GM23248 (cell line): ENCODE data around the gene DOK3. TPM values are rescaled to one million over a fixed set of nuclear protein-coding genes. Genes with fewer than 3 reads are reported as not detected.

ENCODE experiments used
- DNase-seq: peaks from one replicate; pipeline ENCODE4 v3.0.0-alpha.2; 2015
- H2AFZ ChIP-seq: fragments of 200-600 bp; sonication (generic); 2 replicates; pipeline ENCODE4 v1.6.1; 2016; ENCODE audit warnings: antibody characterized with exemption
- H3F3A ChIP-seq: fragments of 200-600 bp; sonication (generic); 2 replicates; pipeline ENCODE4 v1.6.1; 2016; ENCODE audit warnings: mild to moderate bottlenecking, antibody characterized with exemption, mixed run types; ENCODE audit not compliant: insufficient read depth
- H3K27ac ChIP-seq: fragments of 200-600 bp; sonication (generic); 2 replicates; pipeline ENCODE4 v1.5.1; 2016; ENCODE audit warnings: mild to moderate bottlenecking
- H3K27me3 ChIP-seq: fragments of 200-600 bp; sonication (generic); replicated peaks from 2 replicates; pipeline ENCODE4 v1.6.1; 2016; ENCODE audit warnings: mild to moderate bottlenecking; ENCODE audit not compliant: insufficient read depth
- H3K36me3 ChIP-seq: fragments of 200-600 bp; sonication (generic); 2 replicates; pipeline ENCODE4 v1.6.1; 2016; ENCODE audit warnings: low read depth, mild to moderate bottlenecking
- H3K4me1 ChIP-seq: fragments of 200-600 bp; sonication (generic); 2 replicates; pipeline ENCODE4 v1.6.1; 2016; ENCODE audit warnings: mild to moderate bottlenecking; ENCODE audit not compliant: insufficient read depth
- H3K4me2 ChIP-seq: fragments of 200-600 bp; sonication (generic); one replicate; pipeline ENCODE4 v1.6.1; 2016; ENCODE audit warnings: mild to moderate bottlenecking; ENCODE audit not compliant: unreplicated experiment
- H3K4me3 ChIP-seq: fragments of 200-600 bp; sonication (generic); 2 replicates; pipeline ENCODE4 v1.5.1; 2016; ENCODE audit warnings: mild to moderate bottlenecking
- H3K79me2 ChIP-seq: fragments of 200-600 bp; sonication (generic); 2 replicates; pipeline ENCODE4 v1.6.1; 2016; ENCODE audit warnings: mild to moderate bottlenecking; ENCODE audit not compliant: insufficient read depth
- H3K9ac ChIP-seq: fragments of 200-600 bp; sonication (generic); 2 replicates; pipeline ENCODE4 v1.6.1; 2016; ENCODE audit warnings: mild to moderate bottlenecking
- H3K9me2 ChIP-seq: fragments of 200-600 bp; sonication (generic); 2 replicates; pipeline ENCODE4 v1.6.1; 2016; ENCODE audit warnings: mixed run types, mild to moderate bottlenecking, moderate library complexity; ENCODE audit not compliant: insufficient read depth
- H3K9me3 ChIP-seq: fragments of 200-600 bp; sonication (generic); one replicate; pipeline ENCODE4 v1.6.1; 2017; ENCODE audit warnings: low read depth
- H4K20me1 ChIP-seq: fragments of 200-600 bp; sonication (generic); 2 replicates; pipeline ENCODE4 v1.6.0; 2016; ENCODE audit not compliant: insufficient read depth
- EZH2 ChIP-seq: fragments of 200-600 bp; sonication (generic); IDR thresholded peaks from 2 replicates; pipeline ENCODE4 v1.6.1; 2018; ENCODE audit warnings: antibody characterized with exemption, mild to moderate bottlenecking; ENCODE audit not compliant: insufficient read depth, poor library complexity, severe bottlenecking
- EZH2phosphoT487 ChIP-seq: fragments of 200-600 bp; sonication (generic); IDR thresholded peaks from 2 replicates; pipeline ENCODE4 v1.6.1; 2018; ENCODE audit warnings: antibody characterized with exemption, moderate library complexity, mild to moderate bottlenecking, low read depth; ENCODE audit not compliant: insufficient read depth
- WGBS, 2 experiments: methylation state at CpG; one replicate each; pipeline ENCODE4 v1.1.6; 2015 to 2017; ENCODE audit warnings: low lambda C conversion rate in 2 of 2, low coverage in 1 of 2; ENCODE audit errors: missing lambda C conversion rate in 2 of 2; 5-methylcytosine and 5-hydroxymethylcytosine counted together
- in situ Hi-C: fragments of 300-500 bp; cut with MboI; formaldehyde crosslinking; loops from 2 replicates; pipeline ENCODE4 v1.15.0; 2020
- polyA plus RNA-seq: library from polyadenylated mRNA; unstranded; fragments of >200 nt; fragmentation: Nextera tagmentation; extraction: Ambion mirVana; gene quantifications from 2 replicates; pipeline ENCODE4 v1.2.1, GENCODE V29; 2016
- total RNA-seq: library from RNA; depleted of rRNA; stranded (reverse); fragments of >200 nt; shearing (Covaris generic); gene quantifications from 2 replicates; pipeline ENCODE4 v1.2.3, GENCODE V29; 2014

DOK3 gene
- total and polyA plus RNA-seq, 2 experiments from 2014 or later: 0.76 to 0.97 TPM

GRCh38 chr5:177545487-177546257 lies 36.0 kb upstream of the DOK3 start:
- peaks cover 3% of the 10 kb centered on the region; the same call in 1 of the 2 replicates for H4K20me1 ChIP-seq
- peak overlapping the region; percentile 24 for H3K4me3 ChIP-seq
- WGBS, 2 experiments: 2 to 6% methylated on average over 4 of the region's 4 CpGs
- H3K36me3 ChIP-seq: no peaks in the 10 kb centered on the region
- H3K9ac ChIP-seq: peak overlapping the region; percentile 70
- peak overlapping the region; percentile 94 for H3K27ac ChIP-seq
- H3K4me2 ChIP-seq: peak overlapping the region; percentile 76
- H3K79me2 ChIP-seq: peaks cover 79% of the 10 kb centered on the region
- H3K27me3 ChIP-seq: no peaks in the 10 kb centered on the region
- H3K9me2 ChIP-seq: peaks cover 3% of the 10 kb centered on the region; the same call in 1 of the 2 replicates
- no peaks in the 10 kb centered on the region for H3K9me3 ChIP-seq
- no peak overlapping the region for H2AFZ ChIP-seq
- peak; percentile 92 for DNase-seq
- no peak for TF ChIP-seq EZH2phosphoT487
- TF ChIP-seq EZH2: no peak
- in situ Hi-C loops: no loop called here
- H3K4me1 ChIP-seq: peaks cover 33% of the 10 kb centered on the region
- peaks cover 43% of the 10 kb centered on the region for H3F3A ChIP-seq

GRCh38 chr5:177542816-177543465 lies 33.3 kb upstream of the DOK3 start:
- peaks cover 74% of the 10 kb centered on the region for H3K79me2 ChIP-seq
- H3K9me3 ChIP-seq: no peaks in the 10 kb centered on the region
- no peak overlapping the region for H3K9ac ChIP-seq
- in situ Hi-C loops: no loop called here
- H3K27me3 ChIP-seq: no peaks in the 10 kb centered on the region
- peaks cover 58% of the 10 kb centered on the region for H3F3A ChIP-seq
- H3K4me3 ChIP-seq: no peak overlapping the region
- no peaks in the 10 kb centered on the region for H3K36me3 ChIP-seq
- no peak overlapping the region for H3K27ac ChIP-seq
- no peak overlapping the region for H3K4me2 ChIP-seq
- H4K20me1 ChIP-seq: peaks cover under 1% of the 10 kb centered on the region; the same call in 1 of the 2 replicates
- peaks cover 3% of the 10 kb centered on the region; the same call in 1 of the 2 replicates for H3K9me2 ChIP-seq
- no peak overlapping the region for H2AFZ ChIP-seq
- 96 to 99% methylated on average over 4 of the region's 4 CpGs for WGBS, 2 experiments
- no peak for DNase-seq
- peaks cover 57% of the 10 kb centered on the region for H3K4me1 ChIP-seq
- TF ChIP-seq EZH2phosphoT487 (no peak), EZH2 (no peak)

GRCh38 chr5:177540438-177540837 lies 30.8 kb upstream of the DOK3 start:
- peaks cover 3% of the 10 kb centered on the region; the same call in 1 of the 2 replicates for H3K9me2 ChIP-seq
- DNase-seq: no peak
- H2AFZ ChIP-seq: no peak overlapping the region
- no peak overlapping the region for H3K9ac ChIP-seq
- H3F3A ChIP-seq: peaks cover 55% of the 10 kb centered on the region
- H4K20me1 ChIP-seq: no peaks in the 10 kb centered on the region
- no peak overlapping the region for H3K4me3 ChIP-seq
- H3K27me3 ChIP-seq: no peaks in the 10 kb centered on the region
- H3K9me3 ChIP-seq: no peaks in the 10 kb centered on the region
- no peak overlapping the region for H3K4me2 ChIP-seq
- 0 out of 2 replicates have a peak overlapping the region, but pooled peaks have one; percentile 90 for H3K27ac ChIP-seq
- in situ Hi-C loops: no loop called here
- H3K4me1 ChIP-seq: peaks cover 57% of the 10 kb centered on the region
- WGBS, 2 experiments: 90 to 92% methylated on average over 3 of the region's 3 CpGs
- 0 out of 2 replicates have a peak, but pooled peaks cover 2% of the 10 kb centered on the region for H3K36me3 ChIP-seq
- H3K79me2 ChIP-seq: peaks cover 77% of the 10 kb centered on the region
- TF ChIP-seq EZH2phosphoT487: no peak
- TF ChIP-seq EZH2: no peak

- H3K9me3 ChIP-seq: no peaks in the 10 kb centered on the region
- peaks cover 47% of the 10 kb centered on the region for H3K4me1 ChIP-seq
- no peak overlapping the region for H3K4me3 ChIP-seq
- H2AFZ ChIP-seq: no peak overlapping the region
- H3K79me2 ChIP-seq: peaks cover 80% of the 10 kb centered on the region
- peak; percentile 96 for DNase-seq
- 0% methylated on average over 2 of the region's 2 CpGs for WGBS, 2 experiments
- H3K27me3 ChIP-seq: no peaks in the 10 kb centered on the region
- H4K20me1 ChIP-seq: no peaks in the 10 kb centered on the region
- peaks cover 1% of the 10 kb centered on the region; the same call in 1 of the 2 replicates for H3K9me2 ChIP-seq
- H3K27ac ChIP-seq: peak overlapping the region; percentile 90
- H3K4me2 ChIP-seq: peak overlapping the region; percentile 61
- peak overlapping the region; percentile 64 for H3K9ac ChIP-seq
- TF ChIP-seq EZH2: no peak
- TF ChIP-seq EZH2phosphoT487: no peak
- in situ Hi-C loops: no loop called here
- peaks cover 54% of the 10 kb centered on the region for H3F3A ChIP-seq
- peaks cover 12% of the 10 kb centered on the region for H3K36me3 ChIP-seq
Observed at GRCh38 chr5:177539411-177539810, 29.8 kb upstream of the DOK3 start.
